Measurements from ENCODE around the gene ARFGEF2. TPM values are rescaled to one million over a fixed set of nuclear protein-coding genes. Genes with fewer than 3 reads are reported as not detected.

ARFGEF2 gene
- total and polyA plus RNA-seq, 2 donors: 11.1 to 17.8 TPM

- no peak for DNase-seq (ENCODE audit: low read depth in 6 of 9, low spot score in 9 of 9)
- Histone ChIP-seq H3K36me3 (ENCODE audit: control insufficient read depth in 2 of 2, insufficient read depth in 2 of 2, low read length in 1 of 2) (peaks cover 53 to 67% of the 10 kb centered on the region in 2 donors), H3K27me3 (ENCODE audit: control insufficient read depth in 2 of 2, insufficient read depth in 1 of 2, low read length in 1 of 2) (no peaks in the 10 kb centered on the region), H3K4me1 (ENCODE audit: control insufficient read depth in 2 of 2, insufficient read depth in 2 of 2, low read length in 2 of 2) (no peaks in the 10 kb centered on the region), H3K4me3 (ENCODE audit: low read length in 2 of 2) (no peak overlapping the region), H3K9me3 (ENCODE audit: control insufficient read depth in 2 of 2, insufficient read depth in 1 of 2, low read length in 1 of 2) (no peaks in the 10 kb centered on the region), H3K27ac (ENCODE audit: low read depth in 1 of 2, low read length in 1 of 2) (no peak overlapping the region)
- WGBS: 98% methylated on average over 1 of the region's 1 CpG
These were observed 107.7 kb downstream of the ARFGEF2 start for GRCh38 chr20:49029203-49029602.

GRCh38 chr20:49030954-49031619 is 109.6 kb downstream of the ARFGEF2 start:
- Histone ChIP-seq H3K4me1 (ENCODE audit: control insufficient read depth in 2 of 2, insufficient read depth in 2 of 2, low read length in 2 of 2) (no peaks in the 10 kb centered on the region), H3K27ac (ENCODE audit: low read depth in 1 of 2, low read length in 1 of 2) (no peak overlapping the region), H3K36me3 (ENCODE audit: control insufficient read depth in 2 of 2, insufficient read depth in 2 of 2, low read length in 1 of 2) (peaks cover 44 to 62% of the 10 kb centered on the region in 2 donors), H3K27me3 (ENCODE audit: control insufficient read depth in 2 of 2, insufficient read depth in 1 of 2, low read length in 1 of 2) (no peaks in the 10 kb centered on the region), H3K9me3 (ENCODE audit: control insufficient read depth in 2 of 2, insufficient read depth in 1 of 2, low read length in 1 of 2) (no peaks in the 10 kb centered on the region), H3K4me3 (ENCODE audit: low read length in 2 of 2) (no peak overlapping the region)
- DNase-seq (ENCODE audit: low read depth in 6 of 9, low spot score in 9 of 9): no peak
- over 99% methylated on average over 6 of the region's 6 CpGs for WGBS

- H3K4me1 ChIP-seq (ENCODE audit: control insufficient read depth in 2 of 2, insufficient read depth in 2 of 2, low read length in 2 of 2): no peaks in the 10 kb centered on the region
- H3K36me3 ChIP-seq (ENCODE audit: control insufficient read depth in 2 of 2, insufficient read depth in 2 of 2, low read length in 1 of 2): peaks cover 39 to 54% of the 10 kb centered on the region in 2 donors
- H3K9me3 ChIP-seq (ENCODE audit: control insufficient read depth in 2 of 2, insufficient read depth in 1 of 2, low read length in 1 of 2): no peaks in the 10 kb centered on the region
- 98% methylated on average over 8 of the region's 8 CpGs for WGBS
- no peaks in the 10 kb centered on the region for H3K27me3 ChIP-seq (ENCODE audit: control insufficient read depth in 2 of 2, insufficient read depth in 1 of 2, low read length in 1 of 2)
- no peak overlapping the region for H3K27ac ChIP-seq (ENCODE audit: low read depth in 1 of 2, low read length in 1 of 2)
- DNase-seq (ENCODE audit: low read depth in 6 of 9, low spot score in 9 of 9): no peak
- no peak overlapping the region for H3K4me3 ChIP-seq (ENCODE audit: low read length in 2 of 2)
These were observed 110.9 kb downstream of the ARFGEF2 start for GRCh38 chr20:49032455-49032854.

GRCh38 chr20:49034070-49034732 is 112.7 kb downstream of the ARFGEF2 start:
- H3K27ac ChIP-seq (ENCODE audit: low read depth in 1 of 2, low read length in 1 of 2): no peak overlapping the region
- H3K9me3 ChIP-seq (ENCODE audit: control insufficient read depth in 2 of 2, insufficient read depth in 1 of 2, low read length in 1 of 2): no peaks in the 10 kb centered on the region
- WGBS: 98% methylated on average over 7 of the region's 7 CpGs
- H3K27me3 ChIP-seq (ENCODE audit: control insufficient read depth in 2 of 2, insufficient read depth in 1 of 2, low read length in 1 of 2): no peaks in the 10 kb centered on the region
- H3K4me1 ChIP-seq (ENCODE audit: control insufficient read depth in 2 of 2, insufficient read depth in 2 of 2, low read length in 2 of 2): peaks cover 7 to 9% of the 10 kb centered on the region in 2 donors
- no peak for DNase-seq (ENCODE audit: low read depth in 6 of 9, low spot score in 9 of 9)
- peaks cover 24 to 40% of the 10 kb centered on the region in 2 donors for H3K36me3 ChIP-seq (ENCODE audit: control insufficient read depth in 2 of 2, insufficient read depth in 2 of 2, low read length in 1 of 2)
- no peak overlapping the region for H3K4me3 ChIP-seq (ENCODE audit: low read length in 2 of 2)

- Histone ChIP-seq H3K36me3 (ENCODE audit: control insufficient read depth in 2 of 2, insufficient read depth in 2 of 2, low read length in 1 of 2) (peaks cover 11 to 18% of the 10 kb centered on the region in 2 donors), H3K27me3 (ENCODE audit: control insufficient read depth in 2 of 2, insufficient read depth in 1 of 2, low read length in 1 of 2) (no peaks in the 10 kb centered on the region), H3K4me1 (ENCODE audit: control insufficient read depth in 2 of 2, insufficient read depth in 2 of 2, low read length in 2 of 2) (peaks cover 7 to 9% of the 10 kb centered on the region in 2 donors), H3K4me3 (ENCODE audit: low read length in 2 of 2) (no peak overlapping the region), H3K9me3 (ENCODE audit: control insufficient read depth in 2 of 2, insufficient read depth in 1 of 2, low read length in 1 of 2) (no peaks in the 10 kb centered on the region), H3K27ac (ENCODE audit: low read depth in 1 of 2, low read length in 1 of 2) (no peak overlapping the region)
- DNase-seq (ENCODE audit: low read depth in 6 of 9, low spot score in 9 of 9): peak in 5 of 9 donors; percentile 14 to 60 (median 16)
- WGBS: 2% methylated on average over 3 of the region's 3 CpGs
These were observed 116.5 kb downstream of the ARFGEF2 start for GRCh38 chr20:49037962-49038387.

- H3K27me3 ChIP-seq (ENCODE audit: control insufficient read depth in 2 of 2, insufficient read depth in 1 of 2, low read length in 1 of 2): no peaks in the 10 kb centered on the region
- no peak overlapping the region for H3K4me3 ChIP-seq (ENCODE audit: low read length in 2 of 2)
- no peaks in the 10 kb centered on the region for H3K9me3 ChIP-seq (ENCODE audit: control insufficient read depth in 2 of 2, insufficient read depth in 1 of 2, low read length in 1 of 2)
- no peak overlapping the region for H3K27ac ChIP-seq (ENCODE audit: low read depth in 1 of 2, low read length in 1 of 2)
- WGBS: 97% methylated on average over 5 of the region's 5 CpGs
- H3K36me3 ChIP-seq (ENCODE audit: control insufficient read depth in 2 of 2, insufficient read depth in 2 of 2, low read length in 1 of 2): peaks cover 3 to 6% of the 10 kb centered on the region in 2 donors
- peaks cover 7 to 9% of the 10 kb centered on the region in 2 donors for H3K4me1 ChIP-seq (ENCODE audit: control insufficient read depth in 2 of 2, insufficient read depth in 2 of 2, low read length in 2 of 2)
- no peak for DNase-seq (ENCODE audit: low read depth in 6 of 9, low spot score in 9 of 9)
These were observed 118.3 kb downstream of the ARFGEF2 start for GRCh38 chr20:49039854-49040253.

GRCh38 chr20:49043000-49043399 is 121.5 kb downstream of the ARFGEF2 start:
- DNase-seq (ENCODE audit: low read depth in 6 of 9, low spot score in 9 of 9): no peak
- H3K27me3 ChIP-seq (ENCODE audit: control insufficient read depth in 2 of 2, insufficient read depth in 1 of 2, low read length in 1 of 2): no peaks in the 10 kb centered on the region
- H3K4me3 ChIP-seq (ENCODE audit: low read length in 2 of 2): no peak overlapping the region
- no peak overlapping the region for H3K27ac ChIP-seq (ENCODE audit: low read depth in 1 of 2, low read length in 1 of 2)
- H3K9me3 ChIP-seq (ENCODE audit: control insufficient read depth in 2 of 2, insufficient read depth in 1 of 2, low read length in 1 of 2): no peaks in the 10 kb centered on the region
- WGBS: 95% methylated on average over 5 of the region's 5 CpGs
- H3K36me3 ChIP-seq (ENCODE audit: control insufficient read depth in 2 of 2, insufficient read depth in 2 of 2, low read length in 1 of 2): no peaks in the 10 kb centered on the region
- peaks cover 14 to 24% of the 10 kb centered on the region in 2 donors for H3K4me1 ChIP-seq (ENCODE audit: control insufficient read depth in 2 of 2, insufficient read depth in 2 of 2, low read length in 2 of 2)

- H3K36me3 ChIP-seq (ENCODE audit: control insufficient read depth in 2 of 2, insufficient read depth in 2 of 2, low read length in 1 of 2): peaks cover 0 to 4% of the 10 kb centered on the region in 2 donors
- peak in 4 of 9 donors; percentile 13 to 30 (median 20) for DNase-seq (ENCODE audit: low read depth in 6 of 9, low spot score in 9 of 9)
- 11% methylated on average over 12 of the region's 12 CpGs for WGBS
- no peaks in the 10 kb centered on the region for H3K9me3 ChIP-seq (ENCODE audit: control insufficient read depth in 2 of 2, insufficient read depth in 1 of 2, low read length in 1 of 2)
- peak overlapping the region; percentile 90 to 99 for H3K4me3 ChIP-seq (ENCODE audit: low read length in 2 of 2)
- H3K27ac ChIP-seq (ENCODE audit: low read depth in 1 of 2, low read length in 1 of 2): peak overlapping the region; percentile 81 to 95
- H3K4me1 ChIP-seq (ENCODE audit: control insufficient read depth in 2 of 2, insufficient read depth in 2 of 2, low read length in 2 of 2): peaks cover 11 to 21% of the 10 kb centered on the region in 2 donors
- H3K27me3 ChIP-seq (ENCODE audit: control insufficient read depth in 2 of 2, insufficient read depth in 1 of 2, low read length in 1 of 2): no peaks in the 10 kb centered on the region
These were observed 124.1 kb downstream of the ARFGEF2 start for GRCh38 chr20:49045440-49046086.

Data from thymus (tissue), 11 donors.